ENCODE results near the gene AKT1S1. TPM values are rescaled to one million over a fixed set of nuclear protein-coding genes. Genes with fewer than 3 reads are reported as not detected.

AKT1S1 gene
- total and polyA plus RNA-seq, 2 experiments from 2014 or later: 15.6 to 74.5 TPM

DNA sequence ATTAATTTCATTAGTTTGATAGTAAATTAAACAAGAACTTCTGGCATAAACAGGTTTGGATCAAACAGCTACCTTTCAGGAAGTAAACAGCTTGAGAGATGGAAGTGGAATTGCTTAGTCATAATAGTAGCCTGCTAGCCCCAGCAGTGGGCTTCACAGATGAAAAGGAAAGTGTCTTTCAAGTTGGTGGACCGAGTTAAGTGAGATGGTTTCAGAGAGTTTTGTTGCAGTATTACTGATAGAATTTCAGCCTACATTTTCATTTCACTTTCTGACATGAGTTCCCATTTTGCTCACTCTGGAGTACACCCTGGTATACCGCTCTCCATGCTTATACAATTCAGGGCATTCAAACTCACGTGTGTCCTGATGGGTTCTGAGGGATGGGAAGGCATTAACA lies 28.2 kb downstream of the AKT1S1 start:
- no peak for DNase-seq (ENCODE audit: low spot score)
- Histone ChIP-seq H3K27ac (no peak overlapping the region), H3K4me1 (ENCODE audit: insufficient read depth) (peaks cover 12% of the 10 kb centered on the region), H3K27me3 (no peaks in the 10 kb centered on the region), H3K4me2 (no peak overlapping the region), H3K9me2 (replicated peaks; ENCODE audit: insufficient read depth) (no peaks in the 10 kb centered on the region), H3K9me3 (ENCODE audit: low read depth) (no peaks in the 10 kb centered on the region), H4K20me1 (ENCODE audit: insufficient read depth, poor library complexity, severe bottlenecking) (peaks cover 23% of the 10 kb centered on the region), H3K4me3 (no peak overlapping the region), H3K79me2 (peaks cover 44% of the 10 kb centered on the region), H2AFZ (no peak overlapping the region), H3K36me3 (replicated peaks; ENCODE audit: insufficient read depth, low read depth) (no peaks in the 10 kb centered on the region)
- WGBS (ENCODE audit: low lambda C conversion rate, missing lambda C conversion rate): 99% methylated on average over 3 of the region's 3 CpGs
- TF ChIP-seq EZH2 (IDR thresholded peaks at IDR 0.05; ENCODE audit: borderline replicate concordance) (no peak), EZH2phosphoT487 (IDR thresholded peaks at IDR 0.05; ENCODE audit: low read depth, severe bottlenecking, unreplicated experiment) (no peak)
- TF ChIP-seq, protein P1, sequence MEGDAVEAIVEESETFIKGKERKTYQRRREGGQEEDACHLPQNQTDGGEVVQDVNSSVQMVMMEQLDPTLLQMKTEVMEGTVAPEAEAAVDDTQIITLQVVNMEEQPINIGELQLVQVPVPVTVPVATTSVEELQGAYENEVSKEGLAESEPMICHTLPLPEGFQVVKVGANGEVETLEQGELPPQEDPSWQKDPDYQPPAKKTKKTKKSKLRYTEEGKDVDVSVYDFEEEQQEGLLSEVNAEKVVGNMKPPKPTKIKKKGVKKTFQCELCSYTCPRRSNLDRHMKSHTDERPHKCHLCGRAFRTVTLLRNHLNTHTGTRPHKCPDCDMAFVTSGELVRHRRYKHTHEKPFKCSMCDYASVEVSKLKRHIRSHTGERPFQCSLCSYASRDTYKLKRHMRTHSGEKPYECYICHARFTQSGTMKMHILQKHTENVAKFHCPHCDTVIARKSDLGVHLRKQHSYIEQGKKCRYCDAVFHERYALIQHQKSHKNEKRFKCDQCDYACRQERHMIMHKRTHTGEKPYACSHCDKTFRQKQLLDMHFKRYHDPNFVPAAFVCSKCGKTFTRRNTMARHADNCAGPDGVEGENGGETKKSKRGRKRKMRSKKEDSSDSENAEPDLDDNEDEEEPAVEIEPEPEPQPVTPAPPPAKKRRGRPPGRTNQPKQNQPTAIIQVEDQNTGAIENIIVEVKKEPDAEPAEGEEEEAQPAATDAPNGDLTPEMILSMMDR (IDR thresholded peaks at IDR 0.05; ENCODE audit: poor library complexity): no peak

GRCh38 chr19:49847731-49848696 lies 29.1 kb downstream of the AKT1S1 start:
- Histone ChIP-seq H3K79me2 (peaks cover 35% of the 10 kb centered on the region), H3K9me2 (replicated peaks; ENCODE audit: insufficient read depth) (no peaks in the 10 kb centered on the region), H3K4me2 (no peak overlapping the region), H3K36me3 (replicated peaks; ENCODE audit: insufficient read depth, low read depth) (no peaks in the 10 kb centered on the region), H4K20me1 (ENCODE audit: insufficient read depth, poor library complexity, severe bottlenecking) (peaks cover 14% of the 10 kb centered on the region), H3K4me3 (no peak overlapping the region), H3K27me3 (no peaks in the 10 kb centered on the region), H3K4me1 (ENCODE audit: insufficient read depth) (peaks cover 11% of the 10 kb centered on the region), H2AFZ (no peak overlapping the region), H3K27ac (no peak overlapping the region), H3K9me3 (ENCODE audit: low read depth) (no peaks in the 10 kb centered on the region)
- DNase-seq (ENCODE audit: low spot score): no peak
- 94% methylated on average over 10 of the region's 10 CpGs for WGBS (ENCODE audit: low lambda C conversion rate, missing lambda C conversion rate)
- TF ChIP-seq, protein P1 (IDR thresholded peaks at IDR 0.05; ENCODE audit: poor library complexity): no peak
- TF ChIP-seq EZH2phosphoT487 (IDR thresholded peaks at IDR 0.05; ENCODE audit: low read depth, severe bottlenecking, unreplicated experiment) (no peak), EZH2 (IDR thresholded peaks at IDR 0.05; ENCODE audit: borderline replicate concordance) (no peak)

DNA sequence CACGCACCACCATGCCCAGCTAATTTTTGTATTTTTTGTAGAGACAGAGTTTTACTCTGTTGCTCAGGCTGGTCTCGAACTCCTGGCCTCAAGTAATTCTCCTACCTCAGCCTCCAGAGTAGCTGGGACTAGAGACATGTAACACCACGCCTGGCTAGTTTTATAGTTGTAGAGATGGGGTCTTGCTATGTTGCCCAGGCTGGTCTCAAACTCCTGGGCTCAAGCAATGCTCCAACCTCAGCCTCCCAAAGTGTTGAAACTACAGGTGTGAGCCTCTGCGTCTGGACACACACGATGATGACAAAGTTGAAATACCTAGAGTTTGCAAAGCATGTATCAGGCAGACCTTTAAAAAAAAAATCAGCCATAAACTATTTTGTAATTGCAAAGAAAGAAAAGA lies 30.7 kb downstream of the AKT1S1 start:
- H3K27me3 ChIP-seq: no peaks in the 10 kb centered on the region
- no peaks in the 10 kb centered on the region for H3K4me1 ChIP-seq (ENCODE audit: insufficient read depth)
- H4K20me1 ChIP-seq (ENCODE audit: insufficient read depth, poor library complexity, severe bottlenecking): no peaks in the 10 kb centered on the region
- H3K27ac ChIP-seq: no peak overlapping the region
- 95% methylated on average over 5 of the region's 5 CpGs for WGBS (ENCODE audit: low lambda C conversion rate, missing lambda C conversion rate)
- no peaks in the 10 kb centered on the region for H3K36me3 ChIP-seq (replicated peaks; ENCODE audit: insufficient read depth, low read depth)
- DNase-seq (ENCODE audit: low spot score): no peak
- H3K9me3 ChIP-seq (ENCODE audit: low read depth): no peaks in the 10 kb centered on the region
- no peak overlapping the region for H3K4me3 ChIP-seq
- TF ChIP-seq, protein P1 (IDR thresholded peaks at IDR 0.05; ENCODE audit: poor library complexity): no peak
- TF ChIP-seq EZH2phosphoT487 (IDR thresholded peaks at IDR 0.05; ENCODE audit: low read depth, severe bottlenecking, unreplicated experiment): no peak
- TF ChIP-seq EZH2 (IDR thresholded peaks at IDR 0.05; ENCODE audit: borderline replicate concordance): no peak
- no peak overlapping the region for H2AFZ ChIP-seq
- no peak overlapping the region for H3K4me2 ChIP-seq
- H3K9me2 ChIP-seq (replicated peaks; ENCODE audit: insufficient read depth): no peaks in the 10 kb centered on the region
- H3K79me2 ChIP-seq: peaks cover 19% of the 10 kb centered on the region
